GM13977 (cell line): Measurements from ENCODE around the gene COL4A2.

ENCODE experiments used
- DNase-seq: peaks from one replicate; pipeline ENCODE4 v3.0.0; 2012; ENCODE audit warnings: low spot score
- CTCF ChIP-seq: IDR thresholded peaks from 2 replicates; pipeline ENCODE4 v1.5.1; 2012; ENCODE audit warnings: mild to moderate bottlenecking, control low read depth; ENCODE audit not compliant: insufficient read depth; ENCODE audit errors: extremely low read depth, missing control alignments
- in situ Hi-C: fragments of 300-500 bp; cut with MboI; formaldehyde crosslinking; loops from one replicate; pipeline ENCODE4 v1.12.0; 2022; ENCODE audit warnings: low sequenced_read_pairs, low pct_unique_long_range_greater_than_20kb, mixed read lengths, inconsistent platforms; ENCODE audit not compliant: unreplicated experiment

The COL4A2 gene

DNA sequence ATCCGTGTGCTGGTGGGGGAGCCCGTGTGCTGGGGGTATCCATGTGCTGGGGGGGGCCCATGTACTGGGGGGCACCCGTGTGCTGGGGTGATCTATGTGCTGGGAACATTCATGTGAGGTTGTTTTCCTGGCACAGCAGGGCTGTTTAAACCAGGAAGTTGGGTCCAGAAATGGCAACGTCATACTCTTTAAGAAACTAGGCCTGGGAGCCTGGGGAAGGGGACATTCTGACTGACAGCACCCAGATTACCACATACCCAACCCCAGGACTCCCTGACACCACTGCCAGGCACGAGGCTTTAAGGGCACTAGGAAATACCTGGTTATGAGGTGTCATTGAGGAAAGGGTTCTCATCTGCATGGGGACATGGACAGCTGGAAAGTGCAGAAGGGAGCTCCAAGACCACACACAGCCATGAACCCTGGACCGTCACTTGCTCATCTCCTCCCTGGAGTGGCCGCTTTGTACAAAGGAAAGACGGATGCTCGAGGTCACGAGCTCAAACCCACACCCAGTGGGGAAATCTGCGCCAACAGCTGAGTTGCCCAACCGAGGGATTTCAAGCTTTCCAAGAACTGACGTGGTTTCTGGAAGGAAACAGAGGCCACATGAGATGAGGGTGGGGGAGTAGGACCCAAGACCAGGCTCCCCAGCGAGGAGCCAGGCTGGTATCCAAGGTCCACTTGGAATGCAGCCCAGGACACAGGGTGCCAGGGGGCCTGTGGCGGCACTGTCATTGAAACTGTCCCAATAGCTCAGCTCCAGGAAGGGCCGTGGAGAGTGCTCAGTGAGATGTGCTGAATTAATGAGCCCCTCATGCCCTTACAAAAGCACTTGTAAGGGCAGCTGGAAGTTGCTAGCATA lies 213.6 kb downstream of the COL4A2 start:
- no peak for DNase-seq
- no peak for TF ChIP-seq CTCF
- in situ Hi-C loops, result no loop called here

DNA sequence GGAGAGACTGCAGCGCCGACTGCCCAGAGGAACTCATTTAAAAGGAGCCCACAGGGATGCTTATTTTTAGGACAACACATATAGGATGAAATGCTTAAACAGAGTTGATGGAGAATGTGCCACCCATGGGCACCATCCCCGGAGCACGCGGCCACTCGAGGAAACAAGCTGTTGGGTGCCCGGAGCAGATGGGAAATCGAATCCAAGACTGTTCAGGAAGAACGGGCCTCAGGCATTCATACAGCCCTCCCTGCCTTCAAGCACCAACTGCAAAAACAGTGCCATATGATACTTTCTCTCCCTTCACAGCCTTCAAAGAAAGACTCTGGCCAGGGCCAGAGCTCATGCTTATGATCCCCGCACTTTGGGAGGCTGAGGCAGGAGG lies 214.2 kb downstream of the COL4A2 start:
- TF ChIP-seq CTCF, result no peak
- in situ Hi-C loops, result no loop called here
- DNase-seq, result no peak

GRCh38 chr13:110521946-110522345 lies 214.9 kb downstream of the COL4A2 start:
- no peak for DNase-seq
- no peak for TF ChIP-seq CTCF
- in situ Hi-C loops, result no loop called here

GRCh38 chr13:110522721-110523120 lies 215.6 kb downstream of the COL4A2 start:
- no peak for TF ChIP-seq CTCF
- in situ Hi-C loops, result no loop called here

DNA sequence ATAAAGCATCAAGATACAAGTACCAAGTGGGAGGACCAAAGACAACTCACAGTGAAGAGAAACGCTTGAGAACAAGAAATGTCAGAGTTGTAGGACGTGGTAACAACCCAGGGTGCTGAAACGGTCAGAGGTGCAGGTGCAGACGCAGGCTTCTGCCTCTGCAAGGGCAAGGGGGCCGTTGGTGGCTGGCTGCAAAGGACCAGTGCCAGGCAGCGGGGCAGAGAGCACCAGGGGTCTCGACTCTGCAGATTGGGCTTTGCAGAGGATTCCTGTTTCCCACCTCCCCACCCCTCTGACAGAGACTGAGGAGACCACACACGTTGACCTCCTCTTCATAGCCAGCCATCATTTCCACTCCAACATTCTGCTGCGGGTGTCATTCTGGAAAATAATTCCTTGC lies 216.1 kb downstream of the COL4A2 start:
- no peak for TF ChIP-seq CTCF
- in situ Hi-C loops, result no loop called here
- DNase-seq, result no peak

More at GRCh38 chr13:110522721-110523120, 215.6 kb downstream of the COL4A2 start:
- DNase-seq, result no peak

DNA sequence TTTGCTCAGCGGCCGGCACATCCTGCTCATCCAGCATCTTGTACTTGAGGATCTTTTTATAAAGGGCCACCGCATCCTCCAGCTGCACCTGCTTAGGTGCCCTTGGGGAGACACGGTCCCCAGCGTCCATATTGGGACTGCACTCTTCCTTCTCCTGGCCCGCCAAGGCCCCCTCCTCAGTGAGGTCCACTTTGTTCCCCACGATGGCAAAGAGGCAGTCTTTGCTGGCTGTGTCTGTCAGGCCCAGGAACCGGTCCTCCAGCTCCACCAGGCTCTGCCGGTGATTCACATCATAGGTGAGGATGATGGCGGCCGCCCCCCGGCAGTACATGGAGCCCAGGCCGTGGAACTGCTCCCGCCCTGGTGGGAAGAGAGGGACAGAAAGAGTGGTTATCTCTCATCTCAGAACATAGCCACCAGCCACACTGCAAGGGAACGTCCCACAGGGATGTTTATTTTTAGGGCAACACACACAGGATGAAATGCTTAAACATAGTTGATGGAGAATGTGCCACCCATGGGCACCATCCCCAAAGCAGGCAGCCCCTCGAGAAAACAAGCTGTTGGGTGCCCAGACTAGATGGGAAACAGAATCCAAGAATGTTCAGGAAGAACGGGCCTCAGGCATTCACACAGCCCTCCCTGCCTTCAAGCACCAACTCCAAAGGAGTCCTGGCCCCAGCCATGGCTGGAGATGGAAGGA lies 216.9 kb downstream of the COL4A2 start:
- no peak for TF ChIP-seq CTCF
- in situ Hi-C loops, result no loop called here
- DNase-seq, result no peak
